GM23338 (cell line): ENCODE results near the gene SCAF8. TPM values are rescaled to one million over a fixed set of nuclear protein-coding genes. Genes with fewer than 3 reads are reported as not detected.

Experiments
- ATAC-seq: fragments of 200-7000 bp; cut with Tn5 transposase; 3 replicates; pipeline ENCODE4 v1.9.1; 2020
- DNase-seq: peaks from one replicate; pipeline ENCODE4 v3.0.0-alpha.2; 2015; ENCODE audit warnings: low spot score
- H2AFZ ChIP-seq: fragments of 200-600 bp; sonication (generic); 2 replicates; pipeline ENCODE4 v1.8.0; 2016; ENCODE audit warnings: antibody characterized with exemption, mild to moderate bottlenecking, moderate library complexity
- H3F3A ChIP-seq: fragments of 200-600 bp; sonication (generic); replicated peaks from 2 replicates; pipeline ENCODE4 v1.8.0; 2017; ENCODE audit warnings: antibody characterized with exemption, mixed run types, low read depth
- H3K27ac ChIP-seq: fragments of 200-600 bp; sonication (generic); 2 replicates; pipeline ENCODE4 v1.6.1; 2016; ENCODE audit warnings: low read depth
- H3K27me3 ChIP-seq: fragments of 200-600 bp; sonication (generic); 2 replicates; pipeline ENCODE4 v1.8.0; 2016; ENCODE audit warnings: mild to moderate bottlenecking, mixed run types, moderate library complexity; ENCODE audit not compliant: insufficient read depth
- H3K36me3 ChIP-seq: fragments of 200-600 bp; sonication (generic); 2 replicates; pipeline ENCODE4 v1.8.0; 2016; ENCODE audit warnings: mild to moderate bottlenecking; ENCODE audit not compliant: insufficient read depth
- H3K4me1 ChIP-seq: fragments of 200-600 bp; sonication (generic); 2 replicates; pipeline ENCODE4 v1.8.0; 2016; ENCODE audit warnings: mild to moderate bottlenecking, moderate library complexity; ENCODE audit not compliant: insufficient read depth
- H3K4me2 ChIP-seq: fragments of 200-600 bp; sonication (generic); 2 replicates; pipeline ENCODE4 v1.7.1; 2017; ENCODE audit warnings: mixed run types
- H3K4me3 ChIP-seq: fragments of 200-600 bp; sonication (generic); 2 replicates; pipeline ENCODE4 v1.6.1; 2016; ENCODE audit warnings: mixed run types
- H3K79me2 ChIP-seq: fragments of 200-600 bp; sonication (generic); replicated peaks from 2 replicates; pipeline ENCODE4 v1.8.0; 2017; ENCODE audit warnings: mild to moderate bottlenecking; ENCODE audit not compliant: insufficient read depth
- H3K9me2 ChIP-seq: fragments of 200-600 bp; sonication (generic); 2 replicates; pipeline ENCODE4 v1.8.0; 2017; ENCODE audit not compliant: insufficient read depth
- H4K20me1 ChIP-seq: fragments of 200-600 bp; sonication (generic); replicated peaks from 2 replicates; pipeline ENCODE4 v1.8.0; 2017; ENCODE audit warnings: mild to moderate bottlenecking; ENCODE audit not compliant: insufficient read depth
- H3K27ac Mint-ChIP-seq: 2 replicates; pipeline ENCODE4 v1.8.0; 2020; ENCODE audit warnings: inconsistent platforms, mild to moderate bottlenecking, moderate library complexity, mixed read lengths
- H3K27me3 Mint-ChIP-seq: 3 replicates; pipeline ENCODE4 v1.8.0; 2022; ENCODE audit warnings: low read depth, mild to moderate bottlenecking, moderate library complexity, mixed read lengths, inconsistent platforms; ENCODE audit not compliant: insufficient read depth, poor library complexity
- H3K36me3 Mint-ChIP-seq: 3 replicates; pipeline ENCODE4 v1.8.0; 2021; ENCODE audit warnings: low read depth, mild to moderate bottlenecking, inconsistent platforms, moderate library complexity, mixed read lengths
- H3K4me1 Mint-ChIP-seq: 3 replicates; pipeline ENCODE4 v1.8.0; 2020; ENCODE audit warnings: mild to moderate bottlenecking, inconsistent platforms, mixed read lengths
- H3K4me3 Mint-ChIP-seq: 3 replicates; pipeline ENCODE4 v1.8.0; 2021; ENCODE audit warnings: moderate library complexity, mild to moderate bottlenecking, inconsistent platforms, mixed read lengths
- H3K9me3 Mint-ChIP-seq: 3 replicates; pipeline ENCODE4 v1.8.0; 2020; ENCODE audit warnings: moderate library complexity, mild to moderate bottlenecking, inconsistent platforms, mixed read lengths
- CREB1 ChIP-seq: fragments of 250-450 bp; sonication (Bioruptor Pico); IDR thresholded peaks from 2 replicates; pipeline ENCODE4 v1.5.0; 2020; ENCODE audit warnings: low read depth, mild to moderate bottlenecking, moderate library complexity
- CTCF ChIP-seq, 2 experiments: fragments of 200-600 bp in 1 of 2; sonication (generic) in 1 of 2; conservative IDR thresholded peaks; 2 replicates each; pipeline versions ENCODE4 v1.5.1 to v1.6.1; 2016 to 2017; ENCODE audit warnings: antibody characterized with exemption in 2 of 2, low read depth in 2 of 2, mild to moderate bottlenecking in 2 of 2, moderate library complexity in 1 of 2
- ETS1 ChIP-seq: IDR thresholded peaks from 2 replicates; pipeline ENCODE4 v1.6.1; 2016; ENCODE audit warnings: antibody characterized with exemption
- EZH2 ChIP-seq: fragments of 200-600 bp; sonication (generic); IDR thresholded peaks from one replicate; pipeline ENCODE4 v1.8.0; 2017; ENCODE audit warnings: antibody characterized with exemption, mild to moderate bottlenecking, low read depth; ENCODE audit not compliant: unreplicated experiment
- EZH2phosphoT487 ChIP-seq: fragments of 200-600 bp; sonication (generic); IDR thresholded peaks from one replicate; pipeline ENCODE4 v1.8.1; 2018; ENCODE audit warnings: antibody characterized with exemption; ENCODE audit not compliant: unreplicated experiment
- JUNB ChIP-seq: IDR thresholded peaks from one replicate; pipeline ENCODE4 v1.6.1; 2016; ENCODE audit warnings: antibody characterized with exemption; ENCODE audit not compliant: unreplicated experiment
- NANOG ChIP-seq: IDR thresholded peaks from 2 replicates; pipeline ENCODE4 v1.6.1; 2016; ENCODE audit warnings: antibody characterized with exemption, borderline replicate concordance
- POLR2AphosphoS5 ChIP-seq: IDR thresholded peaks from 2 replicates; pipeline ENCODE4 v1.6.1; 2016; ENCODE audit warnings: antibody characterized with exemption, low read depth
- STAT1 ChIP-seq: IDR thresholded peaks from one replicate; pipeline ENCODE4 v1.6.1; 2016; ENCODE audit warnings: antibody characterized with exemption; ENCODE audit not compliant: unreplicated experiment
- ZNF114 ChIP-seq: fragments of 250-450 bp; sonication (Bioruptor Pico); IDR thresholded peaks from 2 replicates; pipeline ENCODE4 v1.5.0; 2020; ENCODE audit warnings: mild to moderate bottlenecking, moderate library complexity
- ZNF331 ChIP-seq: fragments of 250-450 bp; sonication (Bioruptor Pico); IDR thresholded peaks from 2 replicates; pipeline ENCODE4 v1.5.0; 2020; ENCODE audit warnings: low read depth, mild to moderate bottlenecking, moderate library complexity
- polyA plus RNA-seq: library from polyadenylated mRNA; unstranded; fragments of >200 nt; fragmentation: Nextera tagmentation; extraction: Ambion mirVana; gene quantifications from 2 replicates; pipeline ENCODE4 v1.2.1, GENCODE V29; 2016
- total RNA-seq: library from RNA; depleted of rRNA; stranded (reverse); fragments of >200 nt; shearing (Covaris generic); gene quantifications from 2 replicates; pipeline ENCODE4 v1.2.3, GENCODE V29; 2014

The SCAF8 gene
- total and polyA plus RNA-seq, 2 experiments from 2014 or later = 13.8 to 37.9 TPM

- TF ChIP-seq EZH2phosphoT487 (no peak), CREB1 (CRISPR knock-in tag) (no peak)
Observed at GRCh38 chr6:154703124-154703523, 30.1 kb upstream of the SCAF8 start (continued).

GRCh38 chr6:154705471-154706113, 27.6 kb upstream of the SCAF8 start:
- peaks cover 6% of the 10 kb centered on the region for H3K27me3 Mint-ChIP-seq
- TF ChIP-seq CTCF (conservative IDR thresholded peaks at IDR 0.05; ENCODE audit: low read depth in 2 of 2) (peak in 1 of 2 experiments; percentile 50; a peak in 3 of 4 replicates), ZNF331 (CRISPR knock-in tag) (no peak), NANOG (no peak)
- H3K36me3 ChIP-seq = no peaks in the 10 kb centered on the region
- H3K36me3 Mint-ChIP-seq = no peaks in the 10 kb centered on the region
- H3K4me3 Mint-ChIP-seq = no peak overlapping the region
- no peaks in the 10 kb centered on the region for H4K20me1 ChIP-seq
- H3K27ac Mint-ChIP-seq = no peak overlapping the region
- H3K9me3 Mint-ChIP-seq = no peaks in the 10 kb centered on the region
- H3K79me2 ChIP-seq = no peaks in the 10 kb centered on the region
- no peak overlapping the region for H3K4me3 ChIP-seq
- no peak overlapping the region for H3K27ac ChIP-seq
- H3K27me3 ChIP-seq = no peaks in the 10 kb centered on the region
- ATAC-seq (no peak), DNase-seq (peak; percentile 18)
- peaks cover 5% of the 10 kb centered on the region; the same call in 1 of the 2 replicates for H3K9me2 ChIP-seq
- H2AFZ ChIP-seq = peak overlapping the region; percentile 8; the same call in 1 of the 2 replicates
- no peaks in the 10 kb centered on the region for H3F3A ChIP-seq
- H3K4me1 ChIP-seq = no peaks in the 10 kb centered on the region
- peaks cover 10% of the 10 kb centered on the region for H3K4me1 Mint-ChIP-seq
- no peak overlapping the region for H3K4me2 ChIP-seq

- no peaks in the 10 kb centered on the region for H3K4me1 ChIP-seq
- Mint-ChIP-seq H3K27me3 (peaks cover 6% of the 10 kb centered on the region), H3K4me1 (peaks cover 10% of the 10 kb centered on the region), H3K27ac (no peak overlapping the region), H3K9me3 (no peaks in the 10 kb centered on the region), H3K36me3 (no peaks in the 10 kb centered on the region), H3K4me3 (no peak overlapping the region)
- no peak overlapping the region for H3K4me3 ChIP-seq
- ATAC-seq (no peak), DNase-seq (no peak)
- no peaks in the 10 kb centered on the region for H3K36me3 ChIP-seq
- H4K20me1 ChIP-seq = no peaks in the 10 kb centered on the region
- H3K27ac ChIP-seq = no peak overlapping the region
- H3K9me2 ChIP-seq = peaks cover 5% of the 10 kb centered on the region; the same call in 1 of the 2 replicates
- H3K27me3 ChIP-seq = no peaks in the 10 kb centered on the region
- no peak overlapping the region for H2AFZ ChIP-seq
- H3K79me2 ChIP-seq = no peaks in the 10 kb centered on the region
- no peaks in the 10 kb centered on the region for H3F3A ChIP-seq
- H3K4me2 ChIP-seq = no peak overlapping the region
- TF ChIP-seq CREB1 (CRISPR knock-in tag) (no peak), ETS1 (no peak), NANOG (no peak), POLR2AphosphoS5 (no peak), EZH2 (no peak), ZNF331 (CRISPR knock-in tag) (no peak), JUNB (no peak), STAT1 (no peak), CTCF (conservative IDR thresholded peaks at IDR 0.05; ENCODE audit: low read depth in 2 of 2) (no peak), ZNF114 (CRISPR knock-in tag) (no peak)
Observed at GRCh38 chr6:154706389-154706788, 26.8 kb upstream of the SCAF8 start.
